Dermis microvascular lymphatic vessel endothelial cell (primary cell): ENCODE data around the gene SP6. TPM values are rescaled to one million over a fixed set of nuclear protein-coding genes. Genes with fewer than 3 reads are reported as not detected.
A peak's percentile ranks its signal among the peaks of the same experiment; 100 is the strongest.

Source experiments
- DNase-seq, 2 donors: peaks; one replicate each; pipeline versions ENCODE4 v3.0.0 to v3.0.0-alpha.2; 2010; ENCODE audit warnings: low read depth in 2 of 2
- total RNA-seq: library from RNA; depleted of rRNA; stranded (reverse); fragments of >200 nt; gene quantifications from 2 replicates; pipeline ENCODE4 v1.2.1, GENCODE V29; 2014

SP6 gene
- total RNA-seq, 1 donor from 2014 or later: 1.8 TPM

GRCh38 chr17:47812146-47812920, 38.6 kb downstream of the SP6 start:
- no peak for DNase-seq

DNA sequence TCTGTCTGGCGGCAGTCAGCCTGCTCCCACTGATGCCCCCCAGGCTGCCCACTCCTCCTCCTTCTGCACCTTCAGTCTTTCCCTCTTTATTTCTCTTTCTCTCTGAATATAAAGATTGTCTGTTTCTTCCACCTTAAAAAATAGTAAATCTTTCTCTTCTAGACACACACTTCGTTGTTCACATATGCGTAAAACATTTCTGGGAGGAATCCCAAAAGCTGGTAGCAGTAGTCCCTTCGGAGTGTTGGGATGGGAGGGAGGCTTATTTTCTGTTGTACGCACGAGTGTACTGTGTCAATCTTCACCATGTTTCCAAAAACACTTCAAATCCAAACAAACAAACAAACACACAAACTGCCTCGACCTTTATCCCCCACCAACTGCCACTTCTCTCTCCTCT, 39.3 kb downstream of the SP6 start:
- no peak for DNase-seq

DNA sequence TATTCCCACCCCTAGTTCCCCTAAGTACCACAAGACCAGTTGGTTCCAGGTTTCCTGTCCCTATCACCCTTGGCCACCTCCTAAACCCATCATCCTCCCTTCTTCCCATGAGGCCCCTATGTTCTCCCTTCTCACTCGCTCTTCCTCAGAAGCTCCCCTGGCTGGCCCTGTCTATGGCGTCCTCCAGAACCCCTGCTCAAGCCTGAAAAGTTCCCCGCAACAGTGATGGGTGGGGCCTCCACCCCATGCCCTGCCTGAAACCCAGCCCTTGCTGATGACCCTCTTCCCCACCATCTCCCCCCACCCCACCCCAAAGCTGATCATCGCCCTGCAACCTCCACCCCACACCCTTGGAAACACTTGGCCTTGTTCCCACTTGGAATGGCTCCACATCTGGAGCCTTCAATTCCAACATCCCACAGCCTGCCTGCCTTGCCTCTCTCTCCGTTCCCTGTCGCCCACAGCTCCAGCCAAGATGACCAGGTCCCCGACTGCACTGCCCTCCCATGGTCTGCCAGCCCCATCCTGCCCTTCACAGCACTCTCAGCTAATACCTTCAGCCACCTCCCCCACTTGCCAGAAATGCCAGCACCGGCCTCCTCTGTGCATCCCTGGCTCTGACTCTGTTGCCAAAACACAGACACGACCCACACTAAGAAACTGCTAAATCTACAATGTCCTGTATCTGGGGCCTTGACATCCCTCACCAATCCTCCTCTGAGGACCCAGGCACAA, 39.9 kb downstream of the SP6 start:
- no peak for DNase-seq

- peak in 1 of 2 donors; percentile 75 for DNase-seq
Observed at GRCh38 chr17:47810200-47810821, 40.7 kb downstream of the SP6 start.

DNA sequence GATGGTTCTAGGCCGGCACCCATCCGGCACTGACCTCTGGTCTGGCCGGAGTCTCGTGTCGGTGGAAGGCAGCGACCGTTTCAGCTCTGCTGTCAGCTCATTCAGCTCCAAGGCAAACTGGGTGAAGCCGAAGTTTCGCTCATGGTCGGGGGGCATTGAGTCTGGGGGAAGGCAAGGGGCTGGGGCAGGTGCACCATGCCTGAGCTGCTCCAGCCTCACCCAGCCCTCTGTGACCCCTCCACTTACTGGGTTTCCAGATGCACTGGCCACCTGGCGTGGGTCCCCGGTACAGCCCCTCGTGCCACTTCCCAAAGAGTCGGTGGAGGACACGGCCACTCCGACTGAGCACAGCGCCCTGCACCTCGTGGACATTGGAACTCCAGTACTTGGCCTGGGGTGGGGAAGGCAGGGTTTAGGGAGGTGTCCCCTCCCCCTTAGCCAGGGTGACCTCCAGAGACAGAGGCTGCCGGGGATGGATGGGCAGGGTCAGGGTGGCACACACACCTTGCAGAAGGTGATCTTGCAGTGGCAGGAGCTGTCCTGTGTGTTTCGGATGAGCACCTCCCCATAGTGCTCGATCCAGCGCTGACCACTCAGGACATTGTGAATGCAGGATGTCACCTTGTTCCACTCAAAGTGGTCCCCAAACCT, 42.0 kb downstream of the SP6 start:
- no peak for DNase-seq

DNA sequence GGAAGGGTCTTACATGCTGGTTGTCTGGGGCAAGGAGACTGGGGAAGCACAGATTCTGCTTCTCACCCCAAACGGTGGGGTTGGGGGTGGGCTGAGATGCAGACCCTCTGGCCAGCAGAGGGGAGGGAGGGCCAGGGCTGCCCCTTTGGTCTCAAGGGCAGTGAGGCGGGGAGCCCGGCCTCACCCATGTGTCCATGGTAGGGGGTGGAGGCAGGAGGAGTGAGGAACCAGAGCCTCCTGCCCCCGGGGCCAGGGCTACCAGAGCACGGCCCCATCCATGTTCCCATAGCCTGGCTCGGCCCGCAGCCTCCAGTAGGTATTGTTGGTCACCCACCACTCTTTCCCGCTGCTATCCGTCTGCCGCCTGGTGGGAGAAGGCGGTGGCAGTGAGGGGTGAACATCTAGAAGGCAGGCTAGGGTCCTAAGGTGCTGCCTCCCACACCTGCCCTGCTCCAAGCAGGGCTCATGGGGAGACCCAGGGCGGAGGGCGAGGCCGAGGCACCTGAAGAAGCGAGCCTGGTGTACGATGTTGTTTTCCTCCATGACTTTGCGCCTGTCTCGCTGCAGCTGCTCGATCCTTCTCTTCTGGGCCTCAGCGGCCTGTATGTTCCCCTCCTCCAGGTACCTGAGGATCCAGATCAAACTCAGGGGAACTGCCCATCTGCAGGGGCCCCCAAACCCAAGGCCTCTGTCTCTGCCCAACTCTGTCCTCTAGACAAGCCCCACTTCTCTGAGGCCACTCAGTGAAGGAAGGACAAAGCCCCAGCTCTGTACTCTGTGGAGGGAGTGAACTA, 42.7 kb downstream of the SP6 start:
- no peak for DNase-seq

DNA sequence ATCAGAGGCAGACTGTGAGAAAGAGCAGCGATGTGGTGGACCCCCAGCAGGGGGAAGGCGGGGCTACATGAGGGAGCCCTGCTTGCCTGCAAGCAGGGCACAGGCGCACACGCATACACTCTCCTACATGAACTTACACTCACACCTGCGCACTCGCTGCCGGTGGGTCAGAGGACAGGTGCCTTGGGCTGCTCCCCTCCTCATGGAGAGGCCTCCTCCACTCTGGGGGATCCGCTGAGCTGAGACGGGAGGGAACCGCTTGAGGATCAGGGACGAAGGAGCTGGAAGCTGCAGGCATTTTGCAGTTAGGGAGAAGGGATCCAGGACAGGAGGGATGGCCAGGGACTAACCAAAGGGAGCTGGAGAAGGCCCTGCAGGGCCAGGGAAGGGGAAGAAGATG, 43.5 kb downstream of the SP6 start:
- DNase-seq: no peak

DNA sequence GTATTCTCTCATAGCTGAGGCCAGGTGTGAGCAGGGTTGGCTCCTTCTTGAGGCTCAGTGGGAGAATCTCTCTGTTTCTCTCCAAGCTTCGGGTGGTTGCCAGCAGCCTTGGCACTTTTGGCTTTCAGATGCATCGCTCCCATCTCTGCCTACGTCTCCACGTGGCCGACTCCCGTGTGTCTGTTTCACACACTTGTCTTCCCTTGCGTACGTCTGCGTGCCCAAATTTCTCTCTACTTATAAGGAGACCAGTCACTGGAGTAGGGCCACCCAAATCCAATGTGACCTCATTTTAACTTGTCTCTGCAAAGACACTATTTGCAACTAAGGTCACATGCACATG, 44.1 kb downstream of the SP6 start:
- DNase-seq: no peak

DNA sequence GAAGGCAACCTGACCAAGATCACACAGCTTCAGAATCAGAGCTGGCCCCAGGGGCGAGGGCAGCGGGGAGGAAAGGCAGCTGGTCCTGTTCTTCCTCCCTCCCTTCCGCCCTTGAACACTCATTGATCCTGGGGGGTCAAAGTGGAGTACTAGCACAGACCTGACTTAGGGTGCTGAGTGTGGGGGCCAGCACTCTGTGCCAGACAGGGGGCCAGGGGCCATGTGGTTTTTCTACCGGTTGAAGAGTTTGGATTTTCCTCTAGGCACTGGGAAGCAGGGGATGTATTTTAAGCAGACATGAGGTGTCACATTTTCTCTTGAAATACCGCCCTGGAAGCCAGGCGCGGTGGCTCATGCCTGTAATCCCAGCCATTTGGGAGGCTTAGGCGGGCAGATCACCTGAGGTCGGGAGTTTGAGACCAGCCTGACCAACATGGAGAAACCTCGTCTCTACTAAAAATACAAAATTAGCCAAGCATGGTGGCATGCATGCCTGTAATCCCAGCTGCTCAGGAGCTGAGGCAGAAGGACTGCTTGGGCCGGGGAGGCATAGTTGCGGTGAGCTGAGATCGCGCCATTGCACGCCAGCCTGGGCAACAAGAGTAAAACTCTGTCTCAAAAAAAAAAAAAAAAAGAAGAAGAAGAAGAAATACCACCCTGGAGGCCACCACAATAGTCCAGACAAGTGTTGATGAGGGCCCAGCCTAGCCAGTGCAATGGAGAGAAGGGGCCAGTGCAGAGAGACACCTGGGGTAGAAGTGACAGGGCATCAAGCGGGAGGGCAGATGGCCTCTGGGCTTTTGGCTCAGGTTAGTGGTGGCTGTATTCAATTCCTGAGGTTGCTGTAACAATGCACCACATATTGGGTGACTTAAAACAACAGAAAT, 44.7 kb downstream of the SP6 start:
- no peak for DNase-seq

DNA sequence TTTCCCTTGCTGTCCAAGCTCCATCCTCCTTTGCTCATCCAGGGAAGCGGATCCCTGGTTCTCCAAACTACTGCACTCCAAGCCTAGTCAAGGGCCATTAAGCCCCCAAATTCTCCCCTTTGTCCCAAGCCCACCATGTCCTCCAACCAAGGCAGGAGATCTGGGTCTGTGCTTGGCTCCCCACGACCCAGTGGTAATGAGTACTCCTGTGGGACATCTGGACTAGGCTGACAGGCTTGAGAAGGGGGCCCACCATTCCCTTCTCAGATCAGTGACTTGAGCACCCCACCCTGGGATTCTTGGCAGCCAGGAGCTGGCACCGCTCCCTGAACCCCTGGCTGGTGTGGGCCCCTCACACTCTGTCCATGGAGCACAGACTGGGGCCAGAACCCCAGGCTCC, 46.5 kb downstream of the SP6 start:
- no peak for DNase-seq

DNA sequence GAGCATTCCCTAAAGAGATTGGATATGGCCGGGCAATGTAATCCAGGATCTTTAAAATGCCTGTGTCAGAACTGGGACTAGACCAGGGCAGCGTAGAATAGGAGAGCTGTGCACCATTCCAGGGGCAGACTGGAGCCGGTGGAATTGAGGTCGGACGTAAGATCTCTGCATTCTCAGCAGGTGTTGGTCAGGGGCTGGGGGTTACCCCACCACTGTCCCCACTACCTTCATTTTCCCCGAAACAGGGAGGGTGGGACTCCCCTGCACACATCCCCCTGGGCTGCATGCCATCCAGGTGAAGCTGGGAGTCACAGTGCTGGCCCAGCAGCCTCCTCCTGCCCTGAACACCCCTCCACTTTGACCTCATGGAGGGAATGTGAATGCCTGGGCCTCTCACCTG, 47.2 kb downstream of the SP6 start:
- DNase-seq: no peak

DNA sequence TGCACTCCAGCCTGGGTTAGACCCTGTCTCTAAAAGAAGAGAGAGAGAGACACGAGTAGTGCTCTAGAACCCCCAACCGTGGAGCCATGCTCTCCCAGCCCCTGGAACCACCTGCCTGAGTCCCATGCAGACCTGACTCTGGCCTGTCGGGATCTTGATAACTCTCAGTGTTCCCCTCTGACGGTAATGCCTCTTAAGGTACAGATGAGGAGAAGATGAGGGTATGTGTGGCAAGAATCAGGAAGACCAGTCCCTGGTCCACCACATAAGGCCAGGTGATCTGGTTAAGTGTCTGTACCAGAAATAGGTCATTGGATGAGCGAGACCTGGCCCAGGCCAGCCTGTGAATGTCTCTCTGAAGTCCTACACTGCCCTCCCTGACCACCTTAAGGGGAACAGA, 47.8 kb downstream of the SP6 start:
- DNase-seq: no peak

DNA sequence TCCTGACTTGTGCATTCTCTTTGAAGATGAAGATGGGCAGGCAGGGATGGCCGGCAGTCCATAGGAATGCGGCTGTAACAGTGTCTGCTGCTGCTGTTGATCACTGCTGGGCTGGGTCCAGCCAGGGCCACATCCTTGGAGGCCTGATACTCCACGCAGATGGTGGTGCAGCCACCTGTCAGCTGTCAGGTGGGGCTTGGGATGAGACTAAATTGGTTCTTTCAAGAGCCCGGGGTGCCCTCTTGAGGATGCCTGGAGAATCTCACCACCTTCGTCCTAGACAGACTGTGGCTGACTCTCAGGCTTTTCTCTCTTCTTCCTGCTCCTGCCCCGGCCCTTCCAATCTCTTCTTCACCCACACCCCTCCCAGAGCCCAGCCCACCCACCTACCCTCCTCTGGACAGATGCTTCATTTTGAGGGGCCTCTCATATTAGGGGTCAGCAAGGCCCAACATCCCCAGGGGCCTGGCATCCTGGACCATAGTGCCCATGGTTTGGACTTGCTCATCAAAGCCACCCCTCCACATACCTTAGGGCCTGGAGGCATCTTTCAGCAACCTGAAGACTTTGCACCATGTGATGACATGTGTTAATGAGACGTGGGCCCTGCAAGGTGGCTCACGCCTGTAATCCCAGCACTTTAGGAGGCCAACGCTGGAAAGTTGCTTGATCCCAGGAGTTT, 48.5 kb downstream of the SP6 start:
- DNase-seq: peak in 1 of 2 donors; percentile 57

DNA sequence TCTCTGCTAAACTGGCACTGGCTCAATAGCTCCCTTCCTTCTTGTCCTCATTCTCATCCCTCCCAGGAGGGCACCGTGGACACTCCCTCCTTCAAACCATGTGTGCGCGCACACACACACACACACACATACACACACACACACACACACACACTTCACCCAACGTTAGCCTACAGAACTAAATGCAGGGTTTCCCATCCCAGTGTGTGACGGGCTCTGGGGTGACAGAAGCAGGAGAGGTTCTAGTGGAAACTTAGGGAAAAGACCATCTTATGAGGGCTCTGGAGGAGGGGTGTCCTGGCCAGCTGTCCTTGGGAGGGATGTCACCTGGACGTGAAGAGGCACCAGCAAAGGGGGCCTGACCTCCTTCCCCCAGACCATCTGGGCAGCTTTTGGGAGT, 49.1 kb downstream of the SP6 start:
- no peak for DNase-seq

DNA sequence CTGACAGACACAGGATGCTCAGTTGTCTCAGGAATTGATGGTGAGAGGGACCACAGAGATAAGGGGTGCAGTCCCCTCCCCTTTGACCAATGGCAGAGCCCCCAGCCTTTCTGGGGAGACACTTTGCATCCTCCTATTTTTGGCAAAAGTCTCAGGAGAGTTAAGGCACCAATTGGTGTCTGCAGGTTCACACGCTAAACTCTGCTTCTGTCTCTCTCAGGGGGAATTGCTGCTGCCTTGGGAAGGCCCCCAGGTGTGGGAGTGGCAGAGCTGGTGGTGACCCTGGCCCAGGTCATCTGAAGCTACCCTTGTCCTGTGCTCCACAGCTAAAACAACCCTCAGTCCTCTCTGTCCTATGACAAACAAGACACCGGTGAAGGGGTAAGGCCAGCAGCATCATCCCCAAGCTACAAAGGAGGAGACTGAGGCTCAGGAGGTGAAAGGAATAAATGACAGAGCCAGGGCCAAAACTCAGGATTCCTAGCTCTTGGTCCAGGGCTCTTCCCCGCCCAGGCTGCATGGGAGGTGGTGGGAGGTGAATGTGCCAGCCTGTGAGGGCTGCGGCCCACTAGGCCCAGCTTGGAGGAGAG, 49.7 kb downstream of the SP6 start:
- DNase-seq: no peak

- no peak for DNase-seq
Observed at GRCh38 chr17:47800686-47801085, 50.3 kb downstream of the SP6 start.

GRCh38 chr17:47797797-47798196, 53.2 kb downstream of the SP6 start:
- no peak for DNase-seq
